HG03575 (cell line): ENCODE results near the gene ASMT.

Experiments
- ATAC-seq: cut with Tn5 transposase; IDR thresholded peaks from one replicate; pipeline ENCODE4 v1.9.1; 2021; ENCODE audit not compliant: unreplicated experiment, insufficient number of reproducible peaks, low FRiP score; ENCODE audit errors: extremely low read depth

ASMT gene

DNA sequence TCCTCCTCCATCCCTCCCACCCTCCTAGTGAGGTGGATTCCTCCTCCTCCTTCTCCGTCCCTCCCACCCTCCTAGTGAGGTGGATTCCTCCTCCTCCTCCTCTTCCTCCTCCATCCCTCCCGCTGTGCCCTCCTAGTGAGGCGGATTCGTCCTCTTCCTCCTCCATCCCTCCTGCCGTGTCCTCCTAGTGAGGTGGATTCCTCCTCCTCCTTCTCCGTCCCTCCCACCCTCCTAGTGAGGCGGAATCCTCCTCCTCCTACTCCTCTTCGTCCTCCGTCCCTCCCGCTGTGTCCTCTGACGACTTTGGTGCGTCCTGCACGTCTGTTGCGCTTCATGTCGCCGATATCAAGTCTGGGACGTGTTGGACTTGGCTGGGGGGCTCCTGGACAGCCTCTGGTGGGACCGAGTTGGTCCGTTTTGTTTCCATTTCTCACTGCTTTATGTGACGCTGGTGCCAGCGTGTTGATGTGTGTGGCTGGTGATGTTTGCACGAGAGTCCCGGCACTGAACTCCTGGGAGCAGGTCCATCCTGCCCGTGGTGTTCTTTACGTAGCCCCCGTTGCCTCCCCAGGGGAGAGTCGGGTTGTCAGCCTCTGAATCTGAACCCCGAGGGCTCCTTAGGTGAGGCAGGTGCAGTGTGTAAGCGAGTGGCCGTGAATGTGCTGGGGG, 18.0 kb upstream of the ASMT start:
- no peak for ATAC-seq

DNA sequence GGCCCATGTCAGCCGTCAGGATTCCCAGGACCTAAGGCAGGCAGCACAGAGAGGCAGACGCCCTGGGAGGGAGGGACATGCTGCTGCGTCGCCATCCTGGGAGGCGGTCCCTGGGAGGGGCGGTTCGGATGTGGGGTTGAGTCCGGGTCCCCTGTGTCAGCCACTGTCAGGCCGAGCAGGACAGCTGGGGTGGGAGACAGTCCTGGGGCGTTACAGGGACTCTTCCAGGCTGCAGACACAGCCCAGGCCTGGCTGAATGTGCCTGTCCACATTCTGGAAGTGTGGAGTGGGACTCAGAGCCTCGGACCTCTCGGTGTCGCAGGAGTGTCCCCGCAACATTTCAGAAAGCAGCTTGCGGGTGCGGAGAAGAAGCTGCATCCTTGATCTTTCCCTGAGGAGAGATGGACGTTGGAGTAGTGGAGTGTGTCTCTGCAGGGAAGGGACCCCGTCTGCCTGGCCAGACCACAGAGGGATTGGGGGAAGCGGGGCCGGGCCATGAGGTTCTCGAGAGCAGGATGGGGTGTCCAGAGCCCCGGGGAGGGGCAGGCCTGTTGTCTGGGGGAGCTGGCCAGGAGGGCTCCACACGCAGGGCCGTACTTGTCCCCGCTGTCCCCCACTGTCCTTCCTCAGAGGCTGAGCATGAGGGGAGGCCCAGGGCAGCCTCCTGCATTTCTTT, 17.4 kb upstream of the ASMT start:
- no peak for ATAC-seq

DNA sequence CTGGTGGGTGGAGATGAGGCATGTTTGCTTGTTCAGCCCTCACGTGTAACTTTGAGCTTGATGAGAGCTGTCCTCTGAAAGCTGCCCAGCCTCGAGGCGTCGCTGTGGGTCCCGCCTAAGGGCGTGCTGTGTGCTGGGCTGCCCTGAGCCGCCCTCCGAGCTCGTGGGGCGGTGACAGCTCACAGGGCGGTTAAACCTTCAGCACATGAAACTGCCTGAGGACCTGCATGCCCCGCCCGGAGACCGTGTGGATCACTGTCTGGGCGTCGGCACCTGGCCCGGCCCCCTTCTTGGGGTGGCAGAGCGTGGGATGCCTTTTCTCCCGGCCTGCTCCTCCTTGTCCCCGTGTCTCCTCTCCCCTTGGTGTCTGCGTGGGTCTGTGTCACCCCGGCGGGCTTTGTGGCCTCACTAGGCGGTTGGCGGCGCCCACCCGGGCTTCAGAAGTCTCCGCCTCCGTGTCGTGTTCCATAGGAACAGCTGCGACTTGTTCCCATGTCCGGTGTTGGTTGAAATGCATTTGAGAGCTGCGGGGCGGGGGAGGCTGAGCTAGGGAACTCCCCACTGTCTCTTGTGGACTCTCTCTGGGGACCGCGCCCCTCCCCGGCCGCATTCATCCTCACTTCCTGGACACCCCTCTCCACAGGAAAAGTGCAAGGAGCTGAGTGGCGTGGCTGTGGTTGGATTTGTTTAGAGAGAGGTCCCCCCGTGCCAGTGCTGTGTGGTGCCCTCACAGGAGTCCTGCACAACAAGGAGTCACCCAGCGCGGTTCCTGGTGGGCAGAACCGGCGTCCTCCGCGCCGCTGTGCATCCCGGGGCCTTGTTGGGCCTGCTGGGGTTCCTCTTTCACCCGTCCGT, 16.6 kb upstream of the ASMT start:
- ATAC-seq = no peak

DNA sequence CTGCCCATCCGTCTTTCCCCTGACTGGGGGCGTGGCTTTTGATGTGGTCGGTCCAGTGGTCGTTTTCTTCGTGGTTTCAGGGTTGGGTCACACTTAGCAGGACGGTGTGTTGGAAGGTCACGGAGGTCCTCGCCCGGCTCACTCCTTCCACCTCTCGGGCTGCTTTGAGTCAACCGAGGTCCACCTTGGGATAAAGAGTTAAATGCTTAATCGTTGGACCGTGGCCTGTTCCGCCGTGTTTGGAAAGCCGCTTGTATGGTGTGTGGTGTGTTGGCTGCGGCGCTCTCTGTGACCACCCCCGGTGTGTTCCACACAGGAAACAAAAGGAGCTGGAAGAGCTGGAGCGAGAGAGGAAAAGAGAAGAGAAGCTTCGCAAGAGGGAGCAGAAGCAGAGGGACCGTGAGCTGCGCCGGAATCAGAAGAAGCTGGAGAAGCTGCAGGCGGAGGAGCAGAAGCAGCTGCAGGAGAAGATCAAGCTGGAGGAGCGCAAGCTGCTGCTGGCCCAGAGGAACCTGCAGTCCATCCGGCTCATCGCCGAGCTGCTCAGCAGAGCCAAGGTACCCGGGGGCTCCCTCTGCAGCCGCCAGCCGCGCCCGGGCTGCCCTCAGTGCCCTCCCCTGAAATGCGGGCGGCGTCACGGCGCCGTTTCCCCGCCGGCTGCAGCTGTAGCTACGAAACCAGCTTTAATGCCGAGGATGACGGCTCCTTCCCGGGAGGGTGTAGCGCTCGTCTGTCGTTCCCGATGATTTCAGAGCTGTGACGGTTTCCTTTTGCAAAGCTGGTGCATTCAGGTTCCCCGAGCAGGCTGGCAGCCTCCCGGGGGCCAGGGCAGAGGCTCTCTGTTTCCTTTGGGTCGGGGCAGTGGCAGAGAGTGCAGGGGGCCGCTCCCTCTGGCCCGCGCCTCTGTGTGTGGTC, 15.7 kb upstream of the ASMT start:
- ATAC-seq = no peak

DNA sequence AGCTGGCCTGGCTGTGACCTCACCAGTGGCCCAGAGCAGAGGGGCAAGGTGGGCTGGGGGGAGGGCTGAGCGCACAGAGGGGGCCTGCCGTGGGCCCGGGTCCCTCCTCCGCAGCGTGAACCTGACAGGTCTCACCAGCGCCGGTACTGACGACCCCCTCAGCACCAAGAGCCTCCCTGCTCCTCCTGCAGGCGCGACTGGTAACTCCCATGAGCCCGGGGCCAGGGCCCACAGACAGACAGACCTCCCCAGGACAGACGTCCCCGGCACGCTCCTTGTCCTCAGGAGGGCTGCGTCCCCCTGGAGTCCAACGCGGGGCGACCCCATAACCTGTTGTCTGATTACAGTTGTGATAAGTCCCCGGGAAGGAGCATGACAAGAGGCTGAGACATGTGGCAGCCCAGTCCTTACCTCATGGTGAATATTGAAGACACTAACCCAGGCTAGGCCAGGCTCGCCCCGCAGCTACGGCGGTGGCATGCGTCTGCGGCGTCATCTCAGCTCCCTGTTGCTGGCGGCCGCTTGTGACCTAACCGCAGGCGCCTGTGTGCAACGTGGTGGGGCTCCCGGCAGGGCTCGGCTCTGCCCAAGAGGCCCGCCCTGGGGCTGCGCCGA, 15.0 kb upstream of the ASMT start:
- ATAC-seq = no peak

DNA sequence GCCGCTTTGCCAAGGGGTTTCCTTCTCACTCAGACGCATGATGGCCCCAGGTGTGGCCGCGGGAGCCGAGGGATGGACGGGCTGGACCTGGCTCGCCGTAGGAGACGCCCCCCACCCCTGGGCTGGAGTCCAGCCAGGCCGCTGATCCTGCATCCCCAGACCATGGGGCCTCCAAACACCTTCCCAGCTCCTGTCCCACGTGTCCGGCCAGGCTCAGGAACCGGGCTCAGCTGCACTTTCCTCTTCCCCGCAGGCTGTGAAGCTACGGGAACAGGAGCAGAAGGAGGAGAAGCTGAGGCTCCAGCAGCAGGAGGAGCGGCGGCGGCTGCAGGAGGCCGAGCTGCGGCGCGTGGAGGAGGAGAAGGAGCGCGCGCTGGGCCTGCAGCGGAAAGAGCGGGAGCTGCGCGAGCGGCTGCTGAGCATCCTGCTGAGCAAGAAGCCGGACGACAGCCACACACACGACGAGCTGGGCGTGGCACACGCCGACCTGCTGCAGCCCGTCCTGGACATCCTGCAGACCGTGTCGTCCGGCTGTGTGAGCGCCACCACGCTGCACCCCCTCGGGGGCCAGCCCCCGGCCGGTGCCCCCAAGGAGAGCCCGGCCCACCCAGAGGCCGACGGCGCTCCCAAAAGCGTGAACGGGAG, 14.3 kb upstream of the ASMT start:
- no peak for ATAC-seq

DNA sequence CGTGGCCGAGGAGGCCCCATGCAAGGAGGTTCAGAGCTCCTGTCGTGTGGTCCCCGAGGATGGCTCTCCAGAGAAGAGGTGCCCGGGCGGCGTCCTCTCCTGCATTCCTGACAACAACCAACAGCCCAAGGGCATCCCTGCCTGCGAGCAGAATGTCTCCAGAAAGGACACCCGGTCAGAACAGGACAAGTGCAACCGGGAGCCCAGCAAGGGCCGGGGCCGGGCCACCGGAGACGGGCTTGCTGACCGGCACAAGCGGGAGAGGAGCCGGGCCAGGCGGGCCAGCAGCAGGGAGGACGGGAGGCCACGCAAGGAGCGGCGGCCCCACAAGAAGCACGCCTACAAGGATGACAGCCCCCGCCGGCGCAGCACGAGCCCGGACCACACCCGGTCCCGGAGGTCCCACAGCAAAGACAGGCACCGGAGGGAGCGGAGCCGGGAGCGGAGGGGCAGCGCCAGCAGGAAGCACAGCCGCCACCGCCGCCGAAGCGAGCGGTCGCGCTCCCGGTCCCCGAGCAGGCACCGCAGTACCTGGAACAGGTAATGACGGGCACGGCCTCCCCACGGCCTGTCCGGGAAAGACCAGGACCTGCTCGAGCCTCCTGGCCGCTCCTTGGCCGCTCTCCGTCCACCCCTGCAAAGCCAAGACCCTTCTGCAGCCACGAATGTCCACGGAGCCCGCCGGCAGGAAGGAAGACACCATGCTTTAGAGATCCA, 13.7 kb upstream of the ASMT start:
- no peak for ATAC-seq

DNA sequence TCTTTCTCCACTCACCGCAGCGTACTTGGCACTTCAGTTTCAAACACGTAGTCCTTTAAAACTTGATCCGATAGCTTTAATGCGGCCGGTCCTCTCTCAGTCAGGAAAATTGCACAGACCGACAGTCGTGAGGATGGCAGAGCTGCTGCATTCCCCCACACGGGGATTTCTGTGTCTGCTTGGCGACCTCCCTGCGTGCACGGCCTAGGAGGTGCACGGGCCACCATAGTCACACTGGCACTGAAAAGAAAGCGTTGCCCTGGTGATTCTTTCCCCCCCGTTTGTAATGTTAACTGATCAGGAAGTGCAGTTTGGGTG, 13.1 kb upstream of the ASMT start:
- ATAC-seq = no peak

DNA sequence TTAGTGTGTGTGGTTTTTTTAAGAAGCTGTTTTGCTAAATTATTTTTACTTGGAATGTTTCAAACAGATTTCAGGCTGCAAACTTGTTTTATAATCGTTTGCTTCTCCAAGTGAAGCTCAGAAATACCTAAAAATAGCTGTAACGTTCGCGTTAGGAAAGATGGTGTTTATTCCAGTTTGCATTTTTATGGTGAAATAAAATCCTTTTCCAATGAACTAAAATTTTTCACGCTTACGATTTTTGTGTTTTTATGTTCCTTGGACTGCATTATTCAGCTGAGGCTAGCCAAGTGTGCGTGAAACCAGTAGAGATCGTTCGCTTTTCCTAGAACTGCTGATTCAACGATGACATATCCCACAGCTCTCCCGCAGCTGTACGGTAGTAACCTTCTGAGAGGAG, 12.6 kb upstream of the ASMT start:
- ATAC-seq = no peak

DNA sequence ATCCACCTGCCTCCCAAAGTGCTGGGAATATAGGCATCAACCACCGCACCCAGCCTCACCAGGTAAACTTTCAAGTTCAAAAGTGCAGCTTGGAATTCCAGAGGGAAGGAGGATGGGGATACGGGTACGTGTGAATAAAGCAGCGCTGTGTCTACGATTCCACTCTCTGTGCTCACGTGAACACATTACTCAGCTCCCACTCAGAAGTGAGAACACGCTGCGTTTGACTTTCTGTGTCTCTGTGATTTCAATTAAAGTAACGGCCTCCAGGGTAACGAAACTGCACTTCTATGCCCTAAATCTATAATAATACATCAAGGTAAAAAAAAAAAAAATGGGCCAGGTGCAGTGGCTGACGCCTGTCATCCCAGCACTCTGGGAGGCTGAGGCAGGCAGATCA, 8.4 kb upstream of the ASMT start:
- ATAC-seq = no peak

DNA sequence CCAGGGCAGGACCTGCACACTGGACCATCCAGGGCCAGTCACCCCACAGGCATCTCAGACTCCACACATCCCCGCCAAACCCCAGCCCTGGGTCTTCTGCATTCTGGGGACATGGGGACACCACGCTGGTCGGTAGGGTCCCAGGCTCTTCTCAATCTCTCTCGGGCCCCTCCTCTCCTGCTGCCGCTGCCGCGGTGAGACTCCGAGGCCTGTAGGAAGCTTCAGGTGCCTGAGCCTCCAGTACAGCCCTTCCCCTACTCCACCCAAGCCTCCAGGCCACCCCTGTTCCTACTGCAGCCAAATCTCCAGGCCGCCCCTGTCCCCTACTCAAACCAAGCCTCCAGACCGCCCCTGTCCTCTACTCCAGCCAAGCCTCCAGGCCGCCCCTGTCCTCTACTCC, 5.5 kb upstream of the ASMT start:
- ATAC-seq = no peak

DNA sequence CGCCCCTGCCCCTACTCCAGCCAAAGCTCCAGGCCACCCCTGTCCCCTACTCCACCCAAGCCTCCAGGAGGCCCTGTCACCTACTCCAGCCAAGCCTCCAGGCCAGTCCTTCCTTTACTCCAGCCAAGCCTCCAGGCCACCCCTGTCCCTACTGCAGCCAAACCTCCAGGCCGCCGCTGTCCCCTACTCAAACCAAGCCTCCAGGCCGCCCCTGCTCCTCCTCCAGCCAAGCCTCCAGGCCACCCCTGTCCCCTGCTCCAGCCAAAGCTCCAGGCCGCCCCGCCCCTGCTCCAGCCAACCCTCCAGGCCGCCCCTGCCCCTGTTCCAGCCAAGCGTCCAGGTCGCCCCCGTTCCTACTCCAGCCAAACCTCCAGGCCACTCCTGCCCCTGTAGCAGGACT, 5.1 kb upstream of the ASMT start:
- no peak for ATAC-seq

DNA sequence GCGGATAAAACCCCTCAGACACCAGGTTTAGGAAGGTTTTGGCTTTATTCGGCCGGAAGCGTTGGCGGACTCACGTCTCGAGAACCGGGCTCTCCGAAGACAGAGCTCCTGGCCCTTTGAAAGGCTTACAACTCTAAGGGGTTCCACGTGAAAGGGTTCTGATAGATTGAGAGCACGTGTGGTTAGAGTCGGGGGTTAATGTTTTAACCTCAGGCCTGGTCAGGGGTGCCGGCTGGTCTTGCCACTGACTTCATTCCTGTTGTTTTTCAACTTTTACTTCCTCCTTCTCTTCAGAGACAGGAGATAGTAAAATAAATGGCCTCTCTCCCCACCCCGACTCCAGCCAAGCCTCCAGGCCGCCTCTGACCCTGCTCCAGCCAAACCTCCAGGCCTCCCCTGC, 4.7 kb upstream of the ASMT start:
- ATAC-seq = no peak

DNA sequence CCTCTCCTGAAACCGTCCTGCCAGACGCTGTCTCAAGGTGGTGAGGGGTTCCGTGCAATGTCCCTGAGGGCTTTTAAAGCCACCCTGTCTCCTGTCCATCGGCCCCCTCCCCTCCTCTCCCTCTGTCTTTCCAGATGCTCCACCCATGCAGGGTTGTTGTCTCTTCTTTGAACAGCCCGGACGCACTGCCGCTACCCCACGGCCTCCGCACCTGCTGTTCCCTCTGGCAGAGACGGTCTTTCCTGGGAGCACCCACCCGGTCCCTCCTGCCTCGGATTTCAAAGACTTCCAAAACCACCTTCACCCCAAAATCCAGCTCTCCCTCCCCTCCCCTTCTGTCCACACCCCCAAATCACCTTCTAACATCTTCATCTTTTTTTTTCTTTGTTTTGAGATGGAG, 4.1 kb upstream of the ASMT start:
- ATAC-seq = no peak

DNA sequence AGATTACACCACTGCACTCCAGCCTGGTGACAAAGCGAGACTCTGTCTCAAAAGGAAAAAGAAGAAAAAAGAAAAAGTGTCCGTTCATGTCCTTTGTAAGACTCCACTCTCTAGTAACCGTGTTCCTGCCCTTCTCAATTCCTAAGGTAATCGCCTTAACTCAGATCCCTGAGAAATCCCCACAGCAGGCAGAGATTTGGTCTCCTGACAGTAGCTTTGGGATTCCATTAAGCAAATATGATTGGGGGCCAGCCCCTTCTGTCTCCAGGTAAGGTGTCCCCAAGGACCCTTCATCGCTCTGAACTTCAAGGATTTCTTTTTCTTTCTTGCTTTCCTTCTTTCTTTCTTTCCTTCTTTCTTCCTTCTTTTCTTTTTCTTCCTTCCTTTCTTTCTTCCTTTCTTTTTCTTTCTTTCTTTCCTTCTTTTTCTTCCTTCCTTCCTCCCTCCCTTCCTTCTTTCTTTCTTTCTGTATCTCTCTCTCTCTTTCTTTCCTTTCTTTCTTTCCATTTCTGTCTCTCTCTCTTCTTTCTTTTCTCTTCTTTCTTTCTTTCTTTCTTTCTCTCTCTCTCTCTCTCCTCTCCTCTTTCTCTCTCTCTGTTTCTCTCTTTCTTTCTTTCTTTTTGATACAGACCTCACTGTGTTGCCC, 2.1 kb upstream of the ASMT start:
- no peak for ATAC-seq

DNA sequence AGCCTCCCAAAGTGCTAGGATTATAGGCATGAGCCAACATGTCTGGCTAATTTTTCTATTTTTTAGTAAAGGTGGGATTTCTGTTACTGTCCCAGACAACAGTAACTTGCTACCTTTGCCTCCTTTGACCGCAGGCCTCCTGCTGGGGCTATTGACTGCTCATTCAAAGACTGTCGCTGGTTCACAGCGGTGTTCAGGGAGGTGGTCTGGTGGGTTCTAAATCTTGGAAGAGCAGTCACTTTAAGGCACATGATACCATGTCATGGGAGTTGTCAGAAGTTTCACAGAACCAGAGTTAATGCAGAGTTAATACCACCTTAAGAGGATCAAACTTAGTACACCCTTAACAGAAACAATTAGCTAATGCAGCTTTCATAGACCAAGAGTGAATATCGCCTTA, 3.8 kb downstream of the ASMT start:
- no peak for ATAC-seq

DNA sequence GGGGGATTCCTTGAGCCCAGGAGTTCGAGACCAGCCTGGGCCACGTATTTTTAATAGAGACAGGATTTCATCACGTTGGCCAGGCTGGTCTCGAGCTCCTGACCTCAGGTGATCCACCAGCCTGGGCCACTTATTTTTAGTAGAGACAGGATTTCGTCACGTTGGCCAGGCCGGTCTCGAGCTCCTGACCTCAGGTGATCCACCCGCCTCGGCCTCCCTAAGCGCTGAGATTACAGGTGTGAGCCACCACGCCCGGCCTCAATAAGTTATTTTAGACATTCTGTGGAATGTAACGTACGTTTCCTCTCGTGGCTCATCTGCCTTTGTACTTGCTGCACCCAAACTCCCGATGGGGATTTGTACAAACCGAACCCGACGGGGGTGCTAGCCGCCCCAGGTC, 8.8 kb downstream of the ASMT start:
- ATAC-seq = no peak
